Right forelimb (tissue), 1 donor: ENCODE data around the gene INSL4.

Experiments used
- DNase-seq: peaks from one replicate; pipeline ENCODE4 v3.0.0-alpha.2; 2018

Gene INSL4

DNA sequence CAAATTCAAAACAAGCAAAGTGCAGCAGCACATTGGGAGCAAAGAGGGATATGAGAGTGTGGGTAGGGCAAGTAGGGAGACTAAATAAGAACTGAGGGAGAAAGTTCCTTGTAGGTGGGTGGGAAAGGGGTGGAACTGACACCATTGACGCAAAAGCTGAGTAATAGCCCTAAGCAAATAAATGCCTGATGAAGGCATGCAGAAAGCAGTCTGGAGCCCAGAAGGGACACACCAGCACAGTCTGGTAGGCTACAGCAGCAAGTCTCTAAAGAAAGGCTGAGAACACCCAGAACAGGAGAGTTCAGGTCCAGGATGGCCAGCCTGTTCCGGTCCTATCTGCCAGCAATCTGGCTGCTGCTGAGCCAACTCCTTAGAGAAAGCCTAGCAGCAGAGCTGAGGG is at the start of gene INSL4:
TSS of gene INSL4 (plus strand) at position 208 of the 400 bp plus-strand sequence. CDS start at position 313, 105 bp downstream.
- no peak for DNase-seq

DNA sequence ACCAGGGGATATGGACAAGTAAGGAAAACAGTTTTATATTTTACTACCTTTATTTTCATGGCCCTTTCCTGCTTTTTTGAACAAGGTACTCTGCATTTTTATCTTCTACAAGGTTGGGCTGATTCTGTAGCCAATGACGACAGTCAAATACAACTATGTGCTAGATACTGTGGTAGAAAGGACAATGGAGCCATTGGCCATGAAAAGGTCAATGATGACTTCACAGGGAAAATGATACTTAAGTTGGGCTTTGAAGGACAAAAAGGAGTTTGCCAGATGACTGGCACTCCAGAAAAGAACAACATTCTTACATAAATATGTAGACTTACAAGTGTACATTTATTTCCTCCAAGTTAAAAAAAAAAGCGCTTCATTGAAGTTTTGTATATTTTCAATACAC is 46.4 kb upstream of the INSL4 start:
- no peak for DNase-seq

DNA sequence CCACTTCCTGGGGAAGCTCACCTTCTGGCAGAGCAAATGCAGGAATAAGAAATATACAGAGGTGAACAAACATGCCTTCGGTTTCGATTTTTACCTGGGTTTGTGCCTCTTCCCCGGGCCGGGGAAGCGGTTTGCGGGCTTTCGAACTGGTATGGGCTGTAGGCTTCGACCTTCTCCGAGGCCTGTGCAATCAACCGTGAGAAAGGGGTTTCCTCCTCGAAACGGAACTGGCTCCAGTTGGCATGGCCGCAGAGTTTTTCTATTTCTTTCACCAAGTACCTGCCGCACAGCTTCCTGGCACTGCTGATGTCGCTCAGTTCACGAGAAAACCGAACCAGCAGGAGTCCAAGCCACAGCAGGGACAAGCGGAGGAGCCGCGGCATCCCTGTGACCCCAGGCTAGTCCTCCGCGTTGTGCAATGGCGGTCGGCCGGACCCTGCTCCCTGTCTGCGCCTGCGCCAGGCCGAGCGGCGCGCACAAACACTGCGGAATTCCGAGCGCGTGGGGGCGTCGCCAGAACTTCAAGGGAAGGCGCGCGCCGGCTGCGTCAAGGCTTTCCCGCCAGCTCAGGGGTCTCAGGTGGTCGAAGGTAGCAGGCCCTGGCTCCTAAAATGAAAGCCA is 45.9 kb upstream of the INSL4 start, which contains the start of gene INSL6:
TSS of gene INSL6 (minus strand) at position 420 of the 621 bp plus-strand sequence. CDS start at position 383, 37 bp downstream.
- no peak for DNase-seq

DNA sequence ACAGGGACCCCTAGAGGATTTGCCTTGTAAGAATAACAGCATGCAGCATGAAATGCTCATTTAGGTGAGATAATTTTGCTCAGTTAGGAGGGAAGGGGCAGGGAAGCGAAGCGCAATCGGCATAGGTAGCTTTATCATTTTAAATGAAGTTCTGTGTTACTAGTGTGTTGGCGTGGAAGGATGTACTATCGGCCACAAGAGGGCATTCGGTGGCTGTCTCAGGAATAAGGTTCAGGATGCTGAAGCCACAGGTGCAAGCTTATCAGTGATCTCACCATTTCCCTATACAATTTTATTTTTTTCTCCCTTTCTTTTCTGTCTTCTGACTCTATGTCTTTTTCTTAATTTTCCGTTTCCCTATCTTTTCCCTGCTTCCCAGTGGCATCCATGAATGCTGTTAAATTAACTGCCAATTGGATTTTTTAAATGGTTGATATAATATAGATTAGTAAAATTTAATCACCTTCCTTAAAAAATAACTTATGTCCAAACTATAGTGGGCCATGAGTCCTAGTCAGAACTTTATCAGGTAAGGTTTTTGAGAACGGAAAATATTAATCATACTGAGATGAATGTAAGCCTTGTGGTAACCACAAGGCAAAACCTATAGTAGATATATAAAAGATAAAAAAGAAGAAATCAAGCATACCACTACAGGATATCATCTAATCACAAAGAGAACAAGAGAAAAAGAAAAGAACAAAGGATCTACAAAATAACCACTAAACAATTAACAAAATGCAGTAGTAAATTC is 44.6 kb upstream of the INSL4 start:
- no peak for DNase-seq

DNA sequence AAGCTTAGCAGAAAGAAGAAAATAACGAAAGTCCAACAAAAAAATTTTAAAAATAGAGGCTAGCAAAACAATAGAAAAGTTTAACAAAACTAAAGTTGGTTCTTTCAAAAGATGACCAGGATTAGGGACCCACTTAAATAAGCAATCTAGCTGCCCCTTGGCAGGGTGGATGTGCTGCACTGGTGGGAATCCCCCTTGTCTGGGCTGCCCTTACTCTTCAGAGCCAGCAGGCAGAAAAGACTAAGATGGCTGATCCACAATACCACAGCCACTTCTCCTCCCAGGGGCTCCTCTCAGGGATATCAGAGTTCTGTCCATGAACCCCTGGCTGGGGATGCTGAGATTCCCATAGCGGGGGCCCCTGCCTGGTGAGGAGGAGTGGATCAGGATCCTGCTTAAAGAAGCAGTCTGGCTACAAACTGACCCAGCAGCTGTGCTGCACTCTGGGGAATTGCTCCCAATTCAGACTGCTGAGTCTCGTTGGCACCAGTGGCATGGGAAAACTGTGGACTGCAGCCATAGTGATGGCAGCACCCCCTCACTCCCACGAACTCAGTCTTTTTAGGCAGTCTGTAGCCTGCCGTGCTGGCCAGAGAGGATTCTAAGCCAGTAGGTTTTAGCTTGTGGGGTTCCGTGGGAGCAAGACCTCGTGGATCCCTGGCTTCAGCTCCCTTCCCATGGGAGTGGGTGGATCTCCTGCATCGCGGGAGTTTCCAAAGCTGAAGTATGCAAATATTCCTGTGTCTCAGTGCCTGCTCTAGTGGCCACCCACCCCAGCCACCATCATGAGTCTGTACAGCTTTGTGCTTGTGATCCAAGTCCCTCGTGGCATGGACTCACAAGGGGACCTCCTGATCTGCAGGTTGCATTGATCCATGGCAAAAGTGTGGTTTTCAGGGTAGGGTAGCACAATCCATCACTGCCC is 42.9 kb upstream of the INSL4 start:
- no peak for DNase-seq

DNA sequence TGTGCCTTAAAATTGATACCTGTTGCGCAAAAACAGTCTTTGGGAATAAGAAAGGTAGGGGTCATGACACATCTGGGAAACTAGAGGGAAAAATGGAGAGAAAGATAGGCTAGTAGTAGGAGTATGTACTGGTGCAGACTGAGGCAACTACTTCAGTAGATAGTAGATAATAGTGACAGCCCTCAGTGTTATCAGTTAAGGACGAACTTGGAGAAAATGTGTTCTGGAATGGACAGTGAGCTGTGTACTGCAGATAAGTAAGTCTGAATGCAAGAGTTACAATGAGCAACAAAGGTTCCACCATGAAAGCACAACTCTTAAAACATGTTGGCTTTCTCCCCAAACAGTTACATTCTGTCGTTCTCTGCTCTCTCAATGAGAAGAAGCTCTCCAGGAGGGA is 39.2 kb upstream of the INSL4 start:
- no peak for DNase-seq

DNA sequence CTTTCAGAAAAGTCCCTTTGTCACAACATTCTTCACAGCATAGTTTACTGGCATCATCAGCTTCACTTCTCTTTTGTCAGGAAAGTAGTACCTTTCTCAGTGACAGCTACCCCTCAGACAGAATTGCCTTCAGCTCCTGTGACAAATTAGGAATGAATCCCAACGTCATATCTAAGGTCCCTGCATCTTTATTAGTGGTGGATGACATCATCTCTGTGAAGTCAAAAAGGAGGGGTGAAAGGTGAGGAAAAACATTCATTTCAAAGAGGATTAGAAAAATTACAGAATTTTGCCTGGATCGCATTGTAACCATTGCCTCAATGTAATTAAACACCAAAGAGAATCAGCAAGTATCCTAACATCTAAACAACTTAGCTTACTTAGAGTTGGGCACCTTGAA is 37.9 kb upstream of the INSL4 start:
- no peak for DNase-seq

DNA sequence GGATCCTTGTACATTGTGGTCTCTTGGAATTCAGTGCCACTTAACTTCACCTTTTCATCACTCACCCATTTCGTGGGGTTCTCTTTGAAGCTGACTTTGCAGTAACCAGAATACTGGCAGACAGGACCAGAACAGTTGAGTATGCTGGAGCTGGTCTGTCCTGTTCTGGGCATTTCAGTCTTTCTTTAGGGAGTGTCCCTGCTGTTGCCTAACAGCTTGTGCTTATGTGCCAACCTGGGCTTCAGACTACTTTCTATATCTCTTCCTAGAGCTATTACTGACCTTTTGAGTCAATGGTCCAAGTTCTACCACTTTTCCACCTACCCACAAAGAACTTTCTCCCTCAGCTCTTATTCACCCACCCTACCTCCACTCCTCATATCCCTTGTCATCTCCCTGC is 35.8 kb upstream of the INSL4 start:
- DNase-seq = no peak

DNA sequence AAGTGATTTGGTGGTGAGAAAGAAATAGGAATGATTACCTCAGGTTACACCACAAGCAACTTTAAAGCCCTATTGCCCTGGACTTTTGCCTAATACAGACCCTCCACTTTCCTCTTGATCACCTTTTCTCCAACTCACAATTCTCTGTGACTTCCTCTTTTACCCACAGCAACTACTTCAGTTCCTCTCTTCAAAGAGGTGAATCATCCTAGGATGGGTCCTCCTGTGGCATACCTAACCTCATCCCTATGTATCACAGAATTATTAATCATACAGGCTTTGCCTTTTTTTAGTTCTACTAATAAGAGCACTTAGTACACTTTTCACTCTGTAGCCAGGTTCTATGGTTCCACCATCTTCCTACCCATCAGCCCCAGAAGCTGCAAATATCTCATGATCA is 26.1 kb upstream of the INSL4 start:
- no peak for DNase-seq

DNA sequence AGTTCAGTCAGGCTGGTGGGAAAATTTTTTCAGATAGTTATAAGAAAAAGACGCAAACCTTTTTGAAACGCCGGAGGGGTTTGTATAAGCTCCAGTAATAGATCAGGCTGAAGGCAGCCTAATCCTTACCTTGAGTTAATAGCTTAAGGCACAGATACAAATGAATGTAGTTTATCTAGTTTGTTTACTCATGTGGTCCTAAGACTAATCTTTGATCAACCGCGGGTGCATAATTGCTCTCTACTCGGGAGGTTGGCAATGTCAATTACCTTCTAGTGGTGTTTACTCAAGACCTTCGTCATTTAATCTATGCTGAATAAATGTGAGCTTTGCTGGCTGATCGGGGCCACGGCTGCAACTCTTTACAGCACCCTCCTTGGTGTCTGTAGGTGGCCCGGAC is 665 bp upstream of the INSL4 start:
- DNase-seq = no peak

DNA sequence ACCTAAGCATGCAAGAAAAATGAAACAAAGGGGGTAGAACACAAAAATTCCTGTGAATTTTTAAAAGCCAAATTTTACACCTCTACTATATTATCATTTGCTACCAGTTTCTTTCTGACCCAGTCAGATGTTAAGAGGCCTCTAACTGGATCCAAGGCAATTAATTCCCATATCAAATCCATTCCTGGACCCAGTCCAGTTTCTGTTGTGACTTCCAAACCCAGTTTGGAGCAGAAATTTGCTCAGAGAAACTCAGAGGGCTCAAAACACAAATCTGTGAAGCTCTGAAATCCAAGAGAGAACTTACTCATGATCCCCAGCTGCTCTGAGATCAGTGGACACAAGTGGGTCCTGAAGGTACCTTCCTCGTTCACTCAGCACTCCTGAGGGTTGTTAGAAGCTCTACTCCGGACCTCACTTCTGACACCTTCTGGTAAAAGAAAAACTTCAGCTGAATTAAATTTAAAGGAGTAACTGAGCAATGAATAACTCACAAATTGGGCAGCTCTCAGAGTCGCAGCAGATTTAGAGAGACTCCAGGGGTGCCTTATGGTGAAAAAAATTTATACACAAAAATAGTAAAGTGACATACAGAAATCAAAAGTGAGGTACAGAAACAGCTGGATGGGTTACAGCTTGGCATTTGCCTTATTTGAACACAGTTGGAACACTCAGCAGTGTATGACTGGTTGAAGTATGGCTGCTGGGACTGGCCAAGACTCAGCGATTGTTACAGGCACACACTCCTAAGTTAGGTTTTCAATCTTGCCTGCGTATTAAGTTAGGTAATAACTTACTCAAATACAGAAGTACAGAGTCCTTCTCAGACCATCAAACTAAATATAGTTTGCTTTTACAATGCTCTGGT is 32.4 kb downstream of the INSL4 start:
- DNase-seq = no peak

DNA sequence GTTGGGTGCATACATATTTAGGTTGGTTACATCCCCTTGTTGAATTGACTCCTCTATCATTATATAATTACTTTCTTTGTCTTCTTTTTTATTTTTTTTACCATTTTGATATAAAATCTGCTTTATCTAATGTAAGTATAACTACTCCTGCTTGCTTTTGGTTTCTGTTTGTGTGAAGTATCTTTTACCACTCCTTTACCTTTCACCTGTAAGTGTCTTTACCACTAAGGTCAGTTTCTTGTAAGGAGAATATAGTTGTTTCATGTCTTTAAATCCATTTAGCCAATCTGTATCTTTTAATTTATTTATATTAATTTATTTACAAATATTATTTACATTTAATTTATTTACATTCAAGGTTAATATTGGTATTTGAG is 33.0 kb downstream of the INSL4 start:
- no peak for DNase-seq

DNA sequence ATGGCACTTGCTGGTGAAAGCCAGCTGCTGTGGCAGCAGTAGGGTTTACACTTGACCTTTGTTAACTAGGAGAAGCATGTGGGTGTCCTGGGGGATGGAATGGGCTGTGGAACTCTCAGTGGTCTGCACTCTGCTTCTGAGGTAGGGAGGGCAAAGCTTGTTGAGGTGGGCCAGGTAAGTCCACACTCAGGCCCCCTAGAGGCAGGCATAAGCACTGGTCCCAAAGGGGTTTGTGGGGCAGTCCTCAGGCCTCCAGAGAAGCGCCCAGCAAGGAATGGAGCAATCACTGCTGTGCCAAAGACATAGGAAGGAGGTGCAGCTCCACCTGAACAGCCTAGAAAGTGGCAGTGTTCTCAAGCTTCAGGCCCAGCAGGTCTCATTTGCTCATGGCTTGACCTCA is 34.7 kb downstream of the INSL4 start:
- DNase-seq = no peak

DNA sequence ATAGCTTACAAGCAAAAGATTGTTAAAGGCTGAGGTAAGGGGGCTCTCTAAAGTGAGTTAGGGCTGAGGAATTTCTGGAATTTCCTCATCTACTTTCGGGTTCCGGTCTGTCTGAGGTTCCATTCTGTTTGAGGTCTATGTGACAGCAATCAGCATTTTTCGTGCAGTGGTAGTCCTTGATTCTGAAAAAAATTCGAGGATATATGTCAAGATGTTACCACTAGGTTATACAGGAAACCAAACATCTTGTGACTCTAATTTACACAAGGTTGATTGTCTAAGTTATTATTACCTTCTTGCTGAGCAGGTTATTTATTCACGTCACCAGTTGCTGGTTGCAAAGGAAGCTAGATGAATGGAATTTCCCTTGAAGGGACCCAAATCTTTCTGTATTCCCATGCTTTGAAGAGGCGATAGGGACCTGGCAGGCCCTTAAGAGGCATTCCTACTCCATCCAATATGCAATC is 38.1 kb downstream of the INSL4 start:
- DNase-seq = no peak

DNA sequence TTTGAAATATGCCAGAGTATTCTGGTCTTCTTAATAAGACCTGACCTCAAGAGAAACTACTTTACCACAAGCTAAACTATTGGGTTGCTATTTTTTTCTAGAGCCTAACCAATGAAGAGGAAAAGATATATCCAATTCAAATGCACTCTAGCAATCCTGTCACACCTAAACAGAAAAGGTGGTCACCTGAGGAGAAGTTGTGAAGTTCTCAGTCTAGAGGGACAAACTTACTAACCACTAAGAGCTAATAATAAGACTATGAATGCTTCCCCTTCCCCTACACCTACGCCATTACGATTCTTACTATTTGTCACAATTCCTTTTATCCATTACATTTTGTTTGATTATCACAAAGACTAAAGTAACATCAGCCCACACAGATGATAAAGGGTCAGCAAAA is 43.6 kb downstream of the INSL4 start:
- DNase-seq = no peak

DNA sequence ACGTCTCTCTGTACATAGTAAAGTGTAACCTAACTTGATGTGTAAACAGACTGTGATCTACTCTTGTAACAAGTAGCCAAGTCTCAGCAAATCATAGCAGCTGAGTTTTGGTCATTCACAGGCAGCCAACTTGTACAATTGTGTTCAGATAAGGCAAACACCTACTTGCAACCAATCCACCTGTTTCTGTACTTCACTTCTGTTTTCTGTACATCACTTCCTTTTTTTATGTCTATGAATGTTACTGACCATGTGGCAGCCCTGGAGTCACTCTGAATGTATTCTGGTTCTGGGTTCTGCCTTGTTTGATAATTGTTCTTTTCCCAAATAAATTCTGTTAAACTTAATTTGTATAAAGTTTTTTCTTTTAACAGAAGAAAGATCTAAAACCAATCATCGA is 47.3 kb downstream of the INSL4 start:
- no peak for DNase-seq
